Stimulated activated CD4-positive, alpha-beta T cell treated with anti-CD3 and anti-CD28 coated beads, Interleukin-15, amount 100 ng/mL, for 48 hours (primary cell): ENCODE data around the gene CNN3.

Experiments
- DNase-seq, 2 donors: peaks; one replicate each; pipeline ENCODE4 v3.0.0-alpha.2; 2020; ENCODE audit warnings: low read depth in 2 of 2

The CNN3 gene

GRCh38 chr1:94926915-94927404, at the start of gene CNN3:
TSS of gene CNN3 (minus strand) at chr1:94927110. CDS start at chr1:94926894, 216 bp downstream.
- peak; percentile 47 to 64 for DNase-seq

- no peak for DNase-seq
Observed at GRCh38 chr1:94974824-94975223, 47.9 kb upstream of the CNN3 start.

GRCh38 chr1:94974241-94974640, 47.3 kb upstream of the CNN3 start:
- no peak for DNase-seq

GRCh38 chr1:94973309-94973922, 46.5 kb upstream of the CNN3 start:
- no peak for DNase-seq

GRCh38 chr1:94971491-94971924, 44.6 kb upstream of the CNN3 start:
- DNase-seq = no peak

GRCh38 chr1:94970783-94971182, 43.9 kb upstream of the CNN3 start:
- DNase-seq = no peak

- no peak for DNase-seq
Observed at GRCh38 chr1:94969137-94969536, 42.2 kb upstream of the CNN3 start.

GRCh38 chr1:94966033-94966432, 39.1 kb upstream of the CNN3 start:
- DNase-seq = no peak

GRCh38 chr1:94963864-94964263, 37.0 kb upstream of the CNN3 start:
- DNase-seq = no peak

GRCh38 chr1:94962409-94963265, 35.7 kb upstream of the CNN3 start:
- DNase-seq = peak; percentile 4 to 5

GRCh38 chr1:94961988-94962387, 35.1 kb upstream of the CNN3 start:
- DNase-seq = no peak

GRCh38 chr1:94961582-94961981, 34.7 kb upstream of the CNN3 start:
- DNase-seq = no peak

- DNase-seq = no peak
Observed at GRCh38 chr1:94958081-94958480, 31.2 kb upstream of the CNN3 start.

- DNase-seq = no peak
Observed at GRCh38 chr1:94955767-94956632, 29.1 kb upstream of the CNN3 start.

- no peak for DNase-seq
Observed at GRCh38 chr1:94954263-94955220, 27.6 kb upstream of the CNN3 start.

GRCh38 chr1:94953746-94954145, 26.8 kb upstream of the CNN3 start:
- DNase-seq = no peak

- DNase-seq = no peak
Observed at GRCh38 chr1:94953107-94953506, 26.2 kb upstream of the CNN3 start.

GRCh38 chr1:94952539-94952938, 25.6 kb upstream of the CNN3 start:
- DNase-seq = no peak

- DNase-seq = no peak
Observed at GRCh38 chr1:94951509-94952208, 24.7 kb upstream of the CNN3 start.

GRCh38 chr1:94951046-94951445, 24.1 kb upstream of the CNN3 start:
- no peak for DNase-seq
